HG02885 (cell line): ENCODE results near the gene PCYOX1L.
A peak's percentile ranks its signal among the peaks of the same experiment; 100 is the strongest.

ENCODE experiments used
- ATAC-seq: cut with Tn5 transposase; IDR thresholded peaks from one replicate; pipeline ENCODE4 v1.9.1; 2021; ENCODE audit warnings: mild to moderate bottlenecking; ENCODE audit not compliant: unreplicated experiment, poor library complexity

Gene PCYOX1L

GRCh38 chr5:149357370-149358293 lies at the start of gene PCYOX1L:
Gene PCYOX1L (plus strand): TSS chr5:149358046. CDS start chr5:149358069, 23 bp downstream.
- ATAC-seq, result peak; percentile 99

GRCh38 chr5:149309354-149309753 lies 48.5 kb upstream of the PCYOX1L start:
- no peak for ATAC-seq

- no peak for ATAC-seq
Observed at GRCh38 chr5:149310488-149310887, 47.4 kb upstream of the PCYOX1L start.

- no peak for ATAC-seq
Observed at GRCh38 chr5:149310947-149311658, 46.7 kb upstream of the PCYOX1L start.

- no peak for ATAC-seq
Observed at GRCh38 chr5:149313151-149313841, 44.5 kb upstream of the PCYOX1L start.

GRCh38 chr5:149314571-149315111 lies 43.2 kb upstream of the PCYOX1L start:
- ATAC-seq, result no peak

GRCh38 chr5:149315753-149316152 lies 42.1 kb upstream of the PCYOX1L start:
- no peak for ATAC-seq

GRCh38 chr5:149317281-149318048 lies 40.4 kb upstream of the PCYOX1L start:
- peak; percentile 68 for ATAC-seq

- no peak for ATAC-seq
Observed at GRCh38 chr5:149319174-149319573, 38.7 kb upstream of the PCYOX1L start.

- ATAC-seq, result no peak
Observed at GRCh38 chr5:149320791-149321330, 37.0 kb upstream of the PCYOX1L start.

GRCh38 chr5:149322518-149322917 lies 35.3 kb upstream of the PCYOX1L start:
- no peak for ATAC-seq

GRCh38 chr5:149323210-149323609 lies 34.6 kb upstream of the PCYOX1L start:
- no peak for ATAC-seq

GRCh38 chr5:149323621-149324205 lies 34.1 kb upstream of the PCYOX1L start:
- ATAC-seq, result no peak

- ATAC-seq, result no peak
Observed at GRCh38 chr5:149324641-149325040, 33.2 kb upstream of the PCYOX1L start.

GRCh38 chr5:149325166-149325735 lies 32.6 kb upstream of the PCYOX1L start:
- ATAC-seq, result no peak

- ATAC-seq, result no peak
Observed at GRCh38 chr5:149325894-149326293, 32.0 kb upstream of the PCYOX1L start.

GRCh38 chr5:149326611-149327010 lies 31.2 kb upstream of the PCYOX1L start:
- no peak for ATAC-seq

- ATAC-seq, result no peak
Observed at GRCh38 chr5:149328177-149328576, 29.7 kb upstream of the PCYOX1L start.
